LNCaP clone FGC (cell line): ENCODE results near the gene MPZL2.

Experiments used
- DNase-seq: peaks from one replicate; pipeline ENCODE4 v3.0.0-alpha.2; 2011; ENCODE audit warnings: low read depth
- H3K4me3 ChIP-seq: 2 replicates; pipeline ENCODE4 v1.5.1; 2011; ENCODE audit warnings: mild to moderate bottlenecking, low read depth, low read length, control low read depth
- CTCF ChIP-seq: IDR thresholded peaks from 2 replicates; pipeline ENCODE4 v1.5.1; 2012; ENCODE audit warnings: mild to moderate bottlenecking; ENCODE audit not compliant: control insufficient read depth, insufficient read depth; ENCODE audit errors: extremely low read depth

The MPZL2 gene

GRCh38 chr11:118223992-118224391 is 40.1 kb downstream of the MPZL2 start:
- TF ChIP-seq CTCF: no peak
- no peak for DNase-seq
- no peak overlapping the region for H3K4me3 ChIP-seq

- TF ChIP-seq CTCF: no peak
- no peak for DNase-seq
- no peak overlapping the region for H3K4me3 ChIP-seq
These were observed 40.5 kb downstream of the MPZL2 start for GRCh38 chr11:118223570-118223969.

DNA sequence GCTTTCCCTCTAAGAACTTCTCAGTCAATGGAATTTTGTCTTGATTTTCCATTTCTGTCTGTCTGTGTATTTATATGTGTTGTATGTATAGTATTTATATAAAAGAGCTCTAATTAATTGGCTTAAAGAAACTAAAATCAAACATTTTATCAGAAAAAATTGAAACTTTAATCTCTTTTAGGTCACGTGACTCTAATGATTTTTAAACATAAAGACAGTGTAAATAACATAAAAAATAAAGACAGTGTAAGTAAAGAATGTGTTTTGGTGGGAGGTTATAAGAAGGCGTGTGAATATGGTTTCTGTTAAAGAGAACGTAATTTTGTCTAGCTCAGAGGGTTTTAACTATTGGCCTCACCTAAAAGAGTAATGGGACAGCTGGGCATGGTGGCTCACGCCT is 41.7 kb downstream of the MPZL2 start:
- H3K4me3 ChIP-seq: no peak overlapping the region
- DNase-seq: no peak
- TF ChIP-seq CTCF: no peak

DNA sequence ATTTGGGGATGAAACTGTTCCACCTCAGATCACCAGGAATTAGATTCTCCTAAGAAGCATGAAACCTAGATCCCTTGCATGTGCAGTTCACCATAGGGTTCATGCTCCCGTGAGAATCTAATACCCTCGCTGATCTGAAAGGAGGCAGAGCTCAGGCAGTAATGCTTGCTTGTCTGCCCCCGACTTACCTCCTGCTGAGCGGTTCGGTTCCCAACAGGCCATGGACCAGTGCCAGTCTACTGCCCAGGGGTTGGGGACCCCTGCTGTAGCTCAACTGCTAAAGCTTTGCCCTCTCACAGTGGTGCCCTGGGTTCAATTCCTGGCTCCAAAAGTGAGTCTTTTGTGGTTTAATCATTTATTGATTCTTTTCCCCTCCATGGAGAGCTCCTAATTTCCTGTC is 42.7 kb downstream of the MPZL2 start:
- no peak for DNase-seq
- no peak for TF ChIP-seq CTCF
- no peak overlapping the region for H3K4me3 ChIP-seq

DNA sequence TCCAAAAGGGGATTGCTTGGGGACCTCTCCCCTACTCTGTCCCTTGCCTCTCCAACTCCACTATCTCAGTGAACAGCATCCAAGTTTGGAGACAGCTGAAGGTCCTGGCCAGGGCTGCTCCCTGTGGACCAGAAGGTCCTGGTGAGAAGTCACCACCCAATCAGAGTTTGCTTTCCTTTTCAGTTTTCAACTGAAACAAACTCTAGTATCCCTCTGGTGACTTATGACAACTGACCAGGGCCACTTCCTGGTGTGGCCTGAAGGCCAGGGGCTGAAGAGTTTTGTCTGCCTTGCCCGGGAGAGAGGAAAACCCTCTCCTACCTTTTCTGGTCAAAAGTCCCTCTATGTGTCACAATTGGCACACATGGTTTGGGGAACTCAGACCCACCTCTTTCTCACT is 44.4 kb downstream of the MPZL2 start:
- no peak for TF ChIP-seq CTCF
- no peak for DNase-seq
- no peak overlapping the region for H3K4me3 ChIP-seq

DNA sequence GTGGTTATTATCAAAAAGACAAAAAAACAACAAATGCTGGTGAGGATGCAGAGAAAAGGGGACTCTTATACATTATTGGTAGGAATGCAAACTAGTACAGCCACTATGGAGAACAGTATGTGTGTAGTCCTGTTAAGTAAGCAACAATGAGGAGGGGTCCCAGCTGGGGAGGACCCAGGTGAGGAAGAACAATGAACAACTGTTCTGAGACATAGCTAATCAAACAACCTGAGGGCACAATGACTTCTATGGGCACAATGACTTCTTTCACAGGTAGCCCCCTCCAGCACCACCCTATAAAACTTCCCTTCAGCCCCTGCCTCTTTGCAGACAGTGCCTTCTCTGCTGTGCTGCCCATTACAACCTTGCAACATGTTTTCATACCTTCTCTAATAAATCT is 44.9 kb downstream of the MPZL2 start:
- DNase-seq: no peak
- H3K4me3 ChIP-seq: no peak overlapping the region
- no peak for TF ChIP-seq CTCF

DNA sequence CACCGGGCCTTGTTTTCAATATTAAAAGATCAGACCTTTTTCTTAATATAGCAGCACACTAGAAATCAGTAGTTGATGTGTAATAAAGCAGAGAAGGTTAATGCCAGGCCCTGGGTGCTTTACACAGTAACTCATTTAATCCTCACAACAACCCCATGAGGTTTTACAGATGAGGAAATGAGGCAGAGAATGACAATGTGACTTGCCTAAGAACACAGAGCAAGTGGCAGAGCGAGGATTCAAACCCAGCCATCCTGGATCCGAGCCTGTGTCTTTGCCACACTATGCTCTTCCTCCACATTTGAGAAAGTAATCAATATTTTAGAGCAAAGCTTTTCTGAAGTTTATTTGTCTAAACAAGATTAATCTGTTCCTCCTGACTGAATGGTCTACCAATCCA is 46.5 kb downstream of the MPZL2 start:
- no peak for TF ChIP-seq CTCF
- H3K4me3 ChIP-seq: no peak overlapping the region

More for the DNA sequence above, 46.5 kb downstream of the MPZL2 start:
- DNase-seq: no peak
